ENCODE data around the gene FBXO9. TPM values are rescaled to one million over a fixed set of nuclear protein-coding genes. Genes with fewer than 3 reads are reported as not detected.

The FBXO9 gene
- polyA plus RNA-seq, 1 of the 3 experiments (the other 2 are of a cell fraction), result 61.9 TPM

DNA sequence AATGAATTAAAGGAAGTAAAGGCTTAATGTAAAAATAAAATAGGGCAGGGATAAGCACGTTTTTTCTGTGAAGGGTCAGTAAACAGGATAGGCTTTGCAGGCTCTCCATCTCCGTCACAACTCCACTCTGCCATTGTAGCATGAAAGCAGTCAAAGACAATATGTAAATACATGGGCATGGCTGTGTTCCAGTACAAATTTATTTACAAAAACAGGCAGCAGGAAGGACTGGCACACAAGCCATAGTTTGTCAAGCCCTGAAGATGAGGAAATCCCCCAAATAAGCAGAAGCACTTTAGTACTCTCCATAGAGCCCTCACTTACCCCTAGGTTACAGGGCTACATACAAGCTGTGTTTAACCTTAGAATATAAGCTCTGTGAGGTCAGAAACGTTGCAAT is 8.9 kb upstream of the FBXO9 start:
- POLR2A ChIA-PET, result no interaction called here
- H3K9me3 ChIP-seq, result no peaks in the 10 kb centered on the region
- no peaks in the 10 kb centered on the region for H4K20me1 ChIP-seq (ENCODE audit: insufficient read depth)
- H3K4me3 ChIP-seq (ENCODE audit: low read depth in 2 of 2, low read length in 1 of 2), result no peak overlapping the region
- H3K36me3 ChIP-seq (replicated peaks in 1 of 2; ENCODE audit: control insufficient read depth in 1 of 2, insufficient read depth in 2 of 2, low read length in 1 of 2), result peaks cover 3 to 18% of the 10 kb centered on the region in 2 experiments
- CTCF ChIA-PET, result interaction anchor here (0.8 to 1.4 kb wide), 4 partner anchors 15 to 332 kb away, joined by 3 to 4 read pairs (median 3); no protein-coding TSS in a partner anchor
- TF ChIP-seq MEF2A (IDR thresholded peaks at IDR 0.05; ENCODE audit: borderline replicate concordance, low read depth) (no peak), TAF1 (IDR thresholded peaks at IDR 0.05; ENCODE audit: borderline replicate concordance, low read depth, low read length) (no peak)
- TF ChIP-seq, protein P1, sequence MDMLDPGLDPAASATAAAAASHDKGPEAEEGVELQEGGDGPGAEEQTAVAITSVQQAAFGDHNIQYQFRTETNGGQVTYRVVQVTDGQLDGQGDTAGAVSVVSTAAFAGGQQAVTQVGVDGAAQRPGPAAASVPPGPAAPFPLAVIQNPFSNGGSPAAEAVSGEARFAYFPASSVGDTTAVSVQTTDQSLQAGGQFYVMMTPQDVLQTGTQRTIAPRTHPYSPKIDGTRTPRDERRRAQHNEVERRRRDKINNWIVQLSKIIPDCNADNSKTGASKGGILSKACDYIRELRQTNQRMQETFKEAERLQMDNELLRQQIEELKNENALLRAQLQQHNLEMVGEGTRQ (IDR thresholded peaks at IDR 0.05; ENCODE audit: borderline replicate concordance, low read depth, low read length), result no peak
- H3K27ac ChIP-seq (ENCODE audit: low read depth in 2 of 2, low read length in 1 of 2), result no peak overlapping the region
- no peaks in the 10 kb centered on the region for H3K9me2 ChIP-seq
- no peak overlapping the region for H3K4me2 ChIP-seq
- H3F3A ChIP-seq (replicated peaks; ENCODE audit: insufficient read depth), result no peaks in the 10 kb centered on the region
- H3K4me1 ChIP-seq (ENCODE audit: control insufficient read depth in 1 of 2, insufficient read depth in 2 of 2, low read depth in 1 of 2, low read length in 1 of 2), result peaks cover 3 to 16% of the 10 kb centered on the region in 2 experiments; a peak in 3 of 4 replicates
- H3K9ac ChIP-seq, result no peak overlapping the region
- 81% methylated on average over 3 of the region's 3 CpGs for WGBS (ENCODE audit: low lambda C conversion rate)
- peaks cover 96% of the 10 kb centered on the region for H3K79me2 ChIP-seq (ENCODE audit: insufficient read depth)
- no peaks in the 10 kb centered on the region for H3K27me3 ChIP-seq (ENCODE audit: insufficient read depth)
- no peak for DNase-seq
- no peak overlapping the region for H2AFZ ChIP-seq (ENCODE audit: low read depth)

DNA sequence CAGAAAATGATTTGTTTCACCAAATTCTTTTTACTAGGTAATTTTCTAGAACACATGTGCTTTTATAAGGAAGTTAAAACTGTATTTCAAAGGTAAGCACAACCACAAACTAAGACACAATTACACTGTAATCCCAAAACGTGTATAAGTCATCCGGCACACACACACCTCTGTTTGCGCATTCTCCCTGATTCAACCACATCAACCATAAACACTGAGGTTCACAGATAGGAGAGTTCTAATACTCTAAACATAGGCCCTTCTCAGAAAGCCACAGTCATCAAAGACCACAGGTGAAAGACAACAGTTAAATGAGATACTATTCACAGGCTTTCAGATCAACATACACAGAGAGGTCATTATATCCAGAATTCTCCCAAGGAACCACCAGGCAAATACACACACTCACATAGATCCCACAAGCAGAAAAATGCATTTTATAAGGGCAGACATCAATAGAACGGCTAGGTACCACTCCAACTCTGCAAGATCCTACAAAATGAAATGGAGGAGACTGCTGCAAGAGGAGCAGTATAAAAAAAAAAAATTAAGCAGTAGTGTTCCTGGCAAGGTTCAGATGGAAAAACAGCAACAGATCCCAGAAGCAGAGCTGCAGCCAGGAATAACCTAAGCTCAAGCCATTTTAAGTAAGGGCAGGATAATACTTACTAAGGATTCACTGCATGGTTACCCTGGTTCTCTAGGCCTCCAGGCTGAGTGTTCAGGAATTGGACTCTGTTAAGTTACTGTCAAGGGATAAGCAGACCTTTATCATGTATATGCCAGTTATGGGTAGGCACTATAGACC is 6.6 kb upstream of the FBXO9 start:
- Histone ChIP-seq H2AFZ (ENCODE audit: low read depth) (no peak overlapping the region), H3K27me3 (ENCODE audit: insufficient read depth) (no peaks in the 10 kb centered on the region), H3K4me1 (ENCODE audit: control insufficient read depth in 1 of 2, insufficient read depth in 2 of 2, low read depth in 1 of 2, low read length in 1 of 2) (peaks cover 7 to 18% of the 10 kb centered on the region in 2 experiments; a peak in 3 of 4 replicates), H4K20me1 (ENCODE audit: insufficient read depth) (no peaks in the 10 kb centered on the region), H3K9me2 (no peaks in the 10 kb centered on the region), H3K9ac (no peak overlapping the region), H3K27ac (ENCODE audit: low read depth in 2 of 2, low read length in 1 of 2) (no peak overlapping the region), H3K4me3 (ENCODE audit: low read depth in 2 of 2, low read length in 1 of 2) (peak overlapping the region in 1 of 2 experiments; percentile 81; a peak in 1 of 4 replicates), H3K9me3 (no peaks in the 10 kb centered on the region), H3F3A (replicated peaks; ENCODE audit: insufficient read depth) (no peaks in the 10 kb centered on the region), H3K4me2 (peak overlapping the region; percentile 82), H3K79me2 (ENCODE audit: insufficient read depth) (peaks cover 74% of the 10 kb centered on the region), H3K36me3 (replicated peaks in 1 of 2; ENCODE audit: control insufficient read depth in 1 of 2, insufficient read depth in 2 of 2, low read length in 1 of 2) (peaks cover 3 to 7% of the 10 kb centered on the region in 2 experiments)
- ChIA-PET POLR2A (no interaction called here), CTCF (no interaction called here)
- 94% methylated on average over 4 of the region's 4 CpGs for WGBS (ENCODE audit: low lambda C conversion rate)
- TF ChIP-seq, protein P2, sequence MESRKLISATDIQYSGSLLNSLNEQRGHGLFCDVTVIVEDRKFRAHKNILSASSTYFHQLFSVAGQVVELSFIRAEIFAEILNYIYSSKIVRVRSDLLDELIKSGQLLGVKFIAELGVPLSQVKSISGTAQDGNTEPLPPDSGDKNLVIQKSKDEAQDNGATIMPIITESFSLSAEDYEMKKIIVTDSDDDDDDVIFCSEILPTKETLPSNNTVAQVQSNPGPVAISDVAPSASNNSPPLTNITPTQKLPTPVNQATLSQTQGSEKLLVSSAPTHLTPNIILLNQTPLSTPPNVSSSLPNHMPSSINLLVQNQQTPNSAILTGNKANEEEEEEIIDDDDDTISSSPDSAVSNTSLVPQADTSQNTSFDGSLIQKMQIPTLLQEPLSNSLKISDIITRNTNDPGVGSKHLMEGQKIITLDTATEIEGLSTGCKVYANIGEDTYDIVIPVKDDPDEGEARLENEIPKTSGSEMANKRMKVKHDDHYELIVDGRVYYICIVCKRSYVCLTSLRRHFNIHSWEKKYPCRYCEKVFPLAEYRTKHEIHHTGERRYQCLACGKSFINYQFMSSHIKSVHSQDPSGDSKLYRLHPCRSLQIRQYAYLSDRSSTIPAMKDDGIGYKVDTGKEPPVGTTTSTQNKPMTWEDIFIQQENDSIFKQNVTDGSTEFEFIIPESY (IDR thresholded peaks at IDR 0.05; ENCODE audit: borderline replicate concordance, low read depth), result no peak
- TF ChIP-seq, protein P3, sequence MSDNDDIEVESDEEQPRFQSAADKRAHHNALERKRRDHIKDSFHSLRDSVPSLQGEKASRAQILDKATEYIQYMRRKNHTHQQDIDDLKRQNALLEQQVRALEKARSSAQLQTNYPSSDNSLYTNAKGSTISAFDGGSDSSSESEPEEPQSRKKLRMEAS (IDR thresholded peaks at IDR 0.05; ENCODE audit: low read depth), result no peak
- TF ChIP-seq RXRA (IDR thresholded peaks at IDR 0.05; ENCODE audit: borderline replicate concordance, low read depth), result no peak
- no peak for DNase-seq

Data from SK-N-SH (cell line).